AG10803 (cell line): Measurements from ENCODE around the gene HSPA12B.

Experiments used
- DNase-seq: peaks from one replicate; pipeline ENCODE4 v3.0.0; 2010; ENCODE audit warnings: low read depth
- H3K4me3 ChIP-seq: 2 replicates; pipeline ENCODE4 v1.5.1; 2011; ENCODE audit warnings: mild to moderate bottlenecking, low read length, control low read depth
- TF ChIP-seq, protein P1 (sequence below): conservative IDR thresholded peaks from 2 replicates; pipeline ENCODE4 v1.5.1; 2011; ENCODE audit warnings: mild to moderate bottlenecking, low read length, control low read depth, inconsistent platforms

HSPA12B gene

DNA sequence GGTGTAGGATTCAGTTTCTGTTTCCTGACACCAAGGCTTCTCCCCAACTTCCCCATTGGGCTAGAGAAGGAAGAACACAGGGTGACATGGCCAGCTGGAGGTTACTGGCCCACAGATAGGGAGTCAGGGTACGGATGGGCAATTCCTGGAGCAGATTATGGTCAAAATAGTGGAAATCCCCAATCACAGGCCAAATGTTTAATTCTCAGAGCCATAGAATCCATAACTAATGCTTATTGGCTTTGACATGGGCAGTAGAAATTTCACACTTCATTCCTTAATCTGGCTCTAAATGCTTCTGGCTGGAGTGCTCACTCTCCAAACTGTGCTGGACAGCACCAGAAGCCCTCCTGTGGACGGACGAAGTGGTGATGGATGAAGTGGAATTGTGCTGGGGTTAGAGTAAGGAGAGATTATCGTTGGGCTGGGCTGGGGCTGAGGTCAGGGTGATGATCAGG is 21.0 kb upstream of the HSPA12B start:
- DNase-seq: no peak
- TF ChIP-seq, protein P1, sequence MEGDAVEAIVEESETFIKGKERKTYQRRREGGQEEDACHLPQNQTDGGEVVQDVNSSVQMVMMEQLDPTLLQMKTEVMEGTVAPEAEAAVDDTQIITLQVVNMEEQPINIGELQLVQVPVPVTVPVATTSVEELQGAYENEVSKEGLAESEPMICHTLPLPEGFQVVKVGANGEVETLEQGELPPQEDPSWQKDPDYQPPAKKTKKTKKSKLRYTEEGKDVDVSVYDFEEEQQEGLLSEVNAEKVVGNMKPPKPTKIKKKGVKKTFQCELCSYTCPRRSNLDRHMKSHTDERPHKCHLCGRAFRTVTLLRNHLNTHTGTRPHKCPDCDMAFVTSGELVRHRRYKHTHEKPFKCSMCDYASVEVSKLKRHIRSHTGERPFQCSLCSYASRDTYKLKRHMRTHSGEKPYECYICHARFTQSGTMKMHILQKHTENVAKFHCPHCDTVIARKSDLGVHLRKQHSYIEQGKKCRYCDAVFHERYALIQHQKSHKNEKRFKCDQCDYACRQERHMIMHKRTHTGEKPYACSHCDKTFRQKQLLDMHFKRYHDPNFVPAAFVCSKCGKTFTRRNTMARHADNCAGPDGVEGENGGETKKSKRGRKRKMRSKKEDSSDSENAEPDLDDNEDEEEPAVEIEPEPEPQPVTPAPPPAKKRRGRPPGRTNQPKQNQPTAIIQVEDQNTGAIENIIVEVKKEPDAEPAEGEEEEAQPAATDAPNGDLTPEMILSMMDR: no peak
- no peak overlapping the region for H3K4me3 ChIP-seq

DNA sequence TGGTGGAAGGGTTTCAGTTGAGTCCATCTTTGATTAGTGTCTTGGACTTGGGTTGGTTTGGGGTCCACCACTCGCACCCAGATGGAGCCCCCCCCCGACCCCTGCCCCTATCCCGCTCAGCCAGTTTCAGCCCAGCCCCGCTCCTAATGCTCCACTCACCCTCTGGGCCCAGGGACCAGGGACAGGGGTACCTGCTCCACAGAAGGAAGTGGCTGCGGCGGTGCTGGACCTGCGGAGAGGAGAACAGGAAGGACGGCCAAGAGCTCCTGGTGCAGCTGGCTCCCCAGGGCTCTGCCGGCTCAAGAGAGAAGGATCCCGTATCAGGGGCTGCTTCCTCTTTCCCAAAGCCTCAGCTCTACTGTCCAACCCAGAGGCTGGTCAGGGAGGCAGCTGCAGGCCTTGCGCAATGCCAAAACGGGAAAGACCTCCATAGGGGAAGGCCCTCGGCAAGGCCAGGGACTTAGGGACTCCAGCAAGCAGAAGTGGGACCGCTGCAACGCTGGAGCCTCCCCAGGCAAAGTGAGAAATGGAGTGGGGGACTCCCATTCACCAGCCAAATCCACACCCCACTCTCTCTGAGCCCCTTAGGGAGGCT is 20.1 kb upstream of the HSPA12B start, which contains the start of gene SIGLEC1:
Gene SIGLEC1, minus strand, starts transcription at position 322 of the 595 bp plus-strand sequence. CDS start 5,472 bp downstream, outside the sequence.
- H3K4me3 ChIP-seq: no peak within 1 kb of the TSS
- TF ChIP-seq, protein P1: no peak
- no peak for DNase-seq

DNA sequence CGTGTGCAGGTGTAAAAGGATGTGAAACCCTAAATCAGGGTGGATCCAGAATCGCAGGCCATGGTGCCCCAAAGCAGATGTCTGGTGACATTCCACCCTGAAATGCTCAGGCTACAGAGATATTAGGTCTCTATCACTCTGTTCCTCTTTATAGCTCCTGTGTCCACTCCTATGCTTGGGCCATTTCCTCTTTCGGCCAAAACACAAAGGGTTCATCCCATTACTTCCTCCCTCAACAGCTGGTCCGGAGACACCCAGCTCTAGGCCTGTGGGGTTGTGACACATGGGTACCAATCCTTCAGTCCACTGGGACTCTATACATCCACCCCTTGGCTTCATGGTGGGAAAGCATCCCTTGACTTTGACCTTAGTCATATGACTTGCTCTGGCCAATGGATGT is 18.4 kb upstream of the HSPA12B start:
- TF ChIP-seq, protein P1: no peak
- no peak for DNase-seq
- no peak overlapping the region for H3K4me3 ChIP-seq

DNA sequence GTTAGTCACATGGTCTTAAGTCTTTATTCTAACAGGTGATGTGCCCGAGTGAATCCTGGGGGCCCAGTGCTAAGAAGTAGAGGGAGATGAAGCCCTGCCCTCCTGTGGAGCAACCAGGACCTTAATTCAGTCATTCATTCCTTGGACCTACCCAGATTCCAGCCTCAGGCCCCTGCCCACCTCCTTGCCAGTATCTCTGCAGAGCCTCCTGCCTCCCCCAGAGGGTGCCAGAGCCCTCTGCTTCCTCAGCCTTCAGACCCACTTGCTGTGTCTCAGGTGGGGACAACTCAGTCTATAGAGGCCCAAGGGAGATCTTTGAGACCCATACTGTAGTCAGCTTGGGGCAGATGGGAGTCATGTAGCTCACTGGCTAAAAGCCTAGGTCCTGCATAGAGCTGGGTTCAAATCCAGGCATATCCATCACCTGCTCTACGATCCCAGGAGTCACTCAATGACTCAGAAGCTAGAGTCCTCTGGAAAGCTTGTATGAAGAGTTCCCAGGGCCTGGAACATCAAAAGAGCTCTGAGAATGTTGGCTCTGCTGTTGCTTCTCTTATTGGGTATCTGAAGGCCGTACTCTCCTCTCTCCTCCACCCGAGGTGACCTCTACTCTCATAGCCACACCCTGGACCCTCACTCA is 16.2 kb upstream of the HSPA12B start:
- peak; percentile 41 for DNase-seq
- TF ChIP-seq, protein P1: peak; percentile 80
- H3K4me3 ChIP-seq: no peak overlapping the region

DNA sequence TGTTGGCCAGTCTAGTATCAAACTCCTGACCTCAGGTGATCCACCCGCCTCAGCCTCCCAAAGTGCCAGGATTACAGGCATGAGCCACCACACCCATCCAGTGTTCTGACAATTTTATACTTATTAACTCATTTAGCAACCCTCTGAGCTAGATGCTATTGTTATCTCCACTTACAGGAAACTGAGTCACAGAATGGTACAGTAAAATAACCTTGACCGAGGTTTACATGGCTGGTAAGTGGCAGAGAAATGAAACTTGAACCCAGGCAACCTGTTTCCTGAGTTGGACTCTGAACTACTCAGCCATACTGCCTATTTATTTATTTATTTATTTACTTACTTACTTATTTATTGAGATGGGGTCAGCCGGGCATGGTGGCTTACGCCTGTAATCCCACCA is 13.4 kb upstream of the HSPA12B start:
- H3K4me3 ChIP-seq: no peak overlapping the region
- DNase-seq: no peak
- TF ChIP-seq, protein P1: no peak

DNA sequence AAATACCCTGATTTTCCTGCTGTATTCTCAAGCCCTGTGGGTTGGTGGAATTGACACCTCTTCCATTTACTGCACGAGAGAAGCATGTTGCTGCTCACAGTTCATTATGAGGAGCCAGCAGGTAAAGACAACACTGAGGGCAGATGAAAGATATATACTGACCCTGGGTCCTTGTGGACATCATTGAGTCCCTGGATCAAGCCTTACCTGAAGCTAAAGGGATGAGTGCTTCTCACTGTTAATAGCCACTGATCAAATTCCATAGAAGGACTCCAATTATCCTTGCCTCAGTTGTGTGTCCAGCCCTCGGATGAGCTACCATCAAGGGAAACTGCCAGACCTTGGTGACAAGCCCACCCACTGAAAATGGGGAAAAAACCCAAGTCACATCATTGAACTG is 12.4 kb upstream of the HSPA12B start:
- no peak for DNase-seq
- H3K4me3 ChIP-seq: no peak overlapping the region
- TF ChIP-seq, protein P1: no peak

DNA sequence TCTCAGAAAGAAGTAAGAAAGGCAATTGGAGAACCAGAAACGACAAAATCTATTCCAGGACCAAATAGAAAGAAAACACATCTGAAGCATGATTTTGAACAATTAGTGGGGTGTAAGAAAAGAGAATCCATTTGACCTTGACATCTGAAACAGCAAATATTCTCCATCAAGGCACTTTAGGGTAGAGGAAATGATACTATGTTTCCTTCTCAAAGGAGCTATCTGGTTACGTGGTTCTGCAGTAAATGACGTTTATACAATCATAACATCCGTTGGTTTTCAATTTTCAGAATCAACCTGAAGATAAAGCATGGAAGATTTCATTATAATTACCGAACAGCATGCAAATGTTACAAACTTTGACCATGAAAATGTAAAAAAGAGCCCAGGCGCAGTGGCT is 11.9 kb upstream of the HSPA12B start:
- no peak for DNase-seq
- TF ChIP-seq, protein P1: no peak

More for the DNA sequence above, 11.9 kb upstream of the HSPA12B start:
- no peak overlapping the region for H3K4me3 ChIP-seq
